Endothelial cell (in vitro differentiated cells): ENCODE data around the gene ADD1. TPM values are rescaled to one million over a fixed set of nuclear protein-coding genes. Genes with fewer than 3 reads are reported as not detected.

ENCODE experiments used
- DNase-seq: peaks from one replicate; pipeline ENCODE4 v3.0.0; 2021; ENCODE audit warnings: low spot score
- H3K27ac Mint-ChIP-seq: one replicate; pipeline ENCODE4 v1.8.0; 2021; ENCODE audit warnings: mixed read lengths, inconsistent platforms; ENCODE audit not compliant: unreplicated experiment
- H3K27me3 Mint-ChIP-seq: one replicate; pipeline ENCODE4 v1.8.0; 2021; ENCODE audit warnings: mild to moderate bottlenecking, moderate library complexity, mixed read lengths, inconsistent platforms; ENCODE audit not compliant: unreplicated experiment
- H3K36me3 Mint-ChIP-seq: one replicate; pipeline ENCODE4 v1.8.0; 2021; ENCODE audit warnings: mild to moderate bottlenecking, low read depth, mixed read lengths, inconsistent platforms; ENCODE audit not compliant: unreplicated experiment
- H3K4me1 Mint-ChIP-seq: one replicate; pipeline ENCODE4 v1.8.0; 2021; ENCODE audit warnings: mild to moderate bottlenecking, mixed read lengths, inconsistent platforms; ENCODE audit not compliant: unreplicated experiment
- H3K4me3 Mint-ChIP-seq: one replicate; pipeline ENCODE4 v1.8.0; 2021; ENCODE audit warnings: mild to moderate bottlenecking, mixed read lengths, inconsistent platforms; ENCODE audit not compliant: unreplicated experiment
- H3K9me3 Mint-ChIP-seq: one replicate; pipeline ENCODE4 v1.8.0; 2021; ENCODE audit warnings: mixed read lengths, inconsistent platforms; ENCODE audit not compliant: unreplicated experiment
- total RNA-seq: library from RNA; stranded (reverse); fragmentation: NEBNext Ultra II Directional; extraction: Animal tissue kit (Norgen Biotek cat#: 25700); gene quantifications from one replicate; pipeline ENCODE4 v1.2.1, GENCODE V29; 2021; ENCODE audit not compliant: unreplicated experiment
- TF ChIP-seq, protein P1 (sequence below): fragments of 200-600 bp; sonication (generic); IDR thresholded peaks from one replicate; pipeline ENCODE4 v1.5.0; 2021; ENCODE audit warnings: antibody characterized with exemption; ENCODE audit not compliant: unreplicated experiment

Gene ADD1
- total RNA-seq, 1 donor from 2014 or later, result 337 TPM

GRCh38 chr4:2804449-2804972, 39.1 kb upstream of the ADD1 start:
- H3K27ac Mint-ChIP-seq, result no peak overlapping the region
- TF ChIP-seq, protein P1, sequence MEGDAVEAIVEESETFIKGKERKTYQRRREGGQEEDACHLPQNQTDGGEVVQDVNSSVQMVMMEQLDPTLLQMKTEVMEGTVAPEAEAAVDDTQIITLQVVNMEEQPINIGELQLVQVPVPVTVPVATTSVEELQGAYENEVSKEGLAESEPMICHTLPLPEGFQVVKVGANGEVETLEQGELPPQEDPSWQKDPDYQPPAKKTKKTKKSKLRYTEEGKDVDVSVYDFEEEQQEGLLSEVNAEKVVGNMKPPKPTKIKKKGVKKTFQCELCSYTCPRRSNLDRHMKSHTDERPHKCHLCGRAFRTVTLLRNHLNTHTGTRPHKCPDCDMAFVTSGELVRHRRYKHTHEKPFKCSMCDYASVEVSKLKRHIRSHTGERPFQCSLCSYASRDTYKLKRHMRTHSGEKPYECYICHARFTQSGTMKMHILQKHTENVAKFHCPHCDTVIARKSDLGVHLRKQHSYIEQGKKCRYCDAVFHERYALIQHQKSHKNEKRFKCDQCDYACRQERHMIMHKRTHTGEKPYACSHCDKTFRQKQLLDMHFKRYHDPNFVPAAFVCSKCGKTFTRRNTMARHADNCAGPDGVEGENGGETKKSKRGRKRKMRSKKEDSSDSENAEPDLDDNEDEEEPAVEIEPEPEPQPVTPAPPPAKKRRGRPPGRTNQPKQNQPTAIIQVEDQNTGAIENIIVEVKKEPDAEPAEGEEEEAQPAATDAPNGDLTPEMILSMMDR, result no peak
- no peak overlapping the region for H3K4me3 Mint-ChIP-seq
- H3K9me3 Mint-ChIP-seq, result no peaks in the 10 kb centered on the region
- H3K36me3 Mint-ChIP-seq, result peaks cover 3% of the 10 kb centered on the region
- no peak for DNase-seq
- peaks cover 19% of the 10 kb centered on the region for H3K4me1 Mint-ChIP-seq
- H3K27me3 Mint-ChIP-seq, result peaks cover 11% of the 10 kb centered on the region

- H3K4me1 Mint-ChIP-seq, result peaks cover 15% of the 10 kb centered on the region
- no peaks in the 10 kb centered on the region for H3K9me3 Mint-ChIP-seq
- no peak overlapping the region for H3K27ac Mint-ChIP-seq
- TF ChIP-seq, protein P1, result no peak
- no peak overlapping the region for H3K4me3 Mint-ChIP-seq
- H3K27me3 Mint-ChIP-seq, result peaks cover 11% of the 10 kb centered on the region
- peaks cover 3% of the 10 kb centered on the region for H3K36me3 Mint-ChIP-seq
- DNase-seq, result no peak
Observed at GRCh38 chr4:2804973-2805501, 38.6 kb upstream of the ADD1 start.

- Mint-ChIP-seq H3K27ac (no peak overlapping the region), H3K36me3 (peaks cover 3% of the 10 kb centered on the region), H3K9me3 (no peaks in the 10 kb centered on the region), H3K4me3 (no peak overlapping the region), H3K4me1 (peaks cover 19% of the 10 kb centered on the region), H3K27me3 (peaks cover 9% of the 10 kb centered on the region)
- DNase-seq, result no peak
- TF ChIP-seq, protein P1, result no peak
Observed at GRCh38 chr4:2805712-2806389, 37.8 kb upstream of the ADD1 start.

DNA sequence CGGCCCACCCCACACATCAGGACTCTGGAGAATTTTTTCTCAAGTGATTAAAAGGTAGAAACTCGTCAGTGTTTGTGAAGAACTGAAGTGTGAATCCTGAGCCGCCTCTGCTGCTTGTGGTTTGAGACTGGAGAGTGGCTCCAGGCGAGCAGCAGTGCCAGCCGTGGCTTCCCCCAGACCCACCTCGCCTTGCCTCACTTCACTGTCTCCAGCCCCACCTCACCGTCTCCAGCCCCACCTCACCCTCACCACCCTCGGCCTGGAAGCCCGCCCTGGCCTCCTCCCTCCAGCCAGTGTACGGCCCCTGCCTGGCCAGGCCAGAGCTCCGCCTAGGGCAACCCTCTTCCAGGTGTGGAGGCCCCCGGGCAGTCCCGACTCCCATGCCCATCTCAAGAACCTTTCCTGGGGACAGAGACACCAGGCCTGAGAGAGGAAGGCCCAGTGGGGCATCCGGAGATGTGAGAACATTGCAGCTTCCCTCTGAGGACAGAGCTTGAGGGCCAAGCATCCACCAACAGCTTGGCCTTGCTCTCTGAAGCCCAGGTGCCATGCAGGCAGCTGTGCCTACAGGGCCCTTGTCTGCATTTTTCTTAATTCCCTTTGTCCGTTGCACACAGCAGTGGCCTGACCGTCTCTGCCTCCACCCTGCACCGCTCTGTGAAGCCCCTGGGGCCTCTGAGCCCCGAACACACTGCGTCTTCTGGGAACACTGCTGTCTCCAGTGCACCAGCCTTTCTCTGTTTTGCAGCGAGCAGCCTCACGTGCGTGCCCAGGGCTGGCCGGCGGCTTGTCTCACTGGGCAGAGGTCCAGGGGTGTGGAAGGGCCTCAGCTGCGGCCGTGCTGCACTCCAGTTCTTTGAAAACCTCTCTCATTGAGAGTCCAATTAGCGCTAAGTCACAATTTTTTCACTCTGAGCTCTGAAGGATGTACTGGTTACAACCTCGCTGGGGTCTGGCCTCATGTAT, 37.0 kb upstream of the ADD1 start:
- H3K4me3 Mint-ChIP-seq, result peak overlapping the region; percentile 60
- TF ChIP-seq, protein P1, result no peak

More for the DNA sequence above, 37.0 kb upstream of the ADD1 start:
- Mint-ChIP-seq H3K27ac (no peak overlapping the region), H3K4me1 (peaks cover 21% of the 10 kb centered on the region), H3K9me3 (no peaks in the 10 kb centered on the region), H3K27me3 (peaks cover 13% of the 10 kb centered on the region), H3K36me3 (peaks cover 3% of the 10 kb centered on the region)
- no peak for DNase-seq
